ENCODE data around the gene PAH.

The PAH gene

GRCh38 chr12:102896067-102896466 lies 21.0 kb downstream of the PAH start:
- DNase-seq (ENCODE audit: extremely low read depth, low read depth) = no peak
- TF ChIP-seq, protein P1, sequence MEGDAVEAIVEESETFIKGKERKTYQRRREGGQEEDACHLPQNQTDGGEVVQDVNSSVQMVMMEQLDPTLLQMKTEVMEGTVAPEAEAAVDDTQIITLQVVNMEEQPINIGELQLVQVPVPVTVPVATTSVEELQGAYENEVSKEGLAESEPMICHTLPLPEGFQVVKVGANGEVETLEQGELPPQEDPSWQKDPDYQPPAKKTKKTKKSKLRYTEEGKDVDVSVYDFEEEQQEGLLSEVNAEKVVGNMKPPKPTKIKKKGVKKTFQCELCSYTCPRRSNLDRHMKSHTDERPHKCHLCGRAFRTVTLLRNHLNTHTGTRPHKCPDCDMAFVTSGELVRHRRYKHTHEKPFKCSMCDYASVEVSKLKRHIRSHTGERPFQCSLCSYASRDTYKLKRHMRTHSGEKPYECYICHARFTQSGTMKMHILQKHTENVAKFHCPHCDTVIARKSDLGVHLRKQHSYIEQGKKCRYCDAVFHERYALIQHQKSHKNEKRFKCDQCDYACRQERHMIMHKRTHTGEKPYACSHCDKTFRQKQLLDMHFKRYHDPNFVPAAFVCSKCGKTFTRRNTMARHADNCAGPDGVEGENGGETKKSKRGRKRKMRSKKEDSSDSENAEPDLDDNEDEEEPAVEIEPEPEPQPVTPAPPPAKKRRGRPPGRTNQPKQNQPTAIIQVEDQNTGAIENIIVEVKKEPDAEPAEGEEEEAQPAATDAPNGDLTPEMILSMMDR (IDR thresholded peaks at IDR 0.05; ENCODE audit: low read depth, low read length) = no peak

- TF ChIP-seq, protein P1 (IDR thresholded peaks at IDR 0.05; ENCODE audit: low read depth, low read length) = no peak
- no peak for DNase-seq (ENCODE audit: extremely low read depth, low read depth)
These were observed 25.3 kb downstream of the PAH start for GRCh38 chr12:102891756-102892155.

GRCh38 chr12:102888511-102888910 lies 28.5 kb downstream of the PAH start:
- TF ChIP-seq, protein P1 (IDR thresholded peaks at IDR 0.05; ENCODE audit: low read depth, low read length) = no peak

DNA sequence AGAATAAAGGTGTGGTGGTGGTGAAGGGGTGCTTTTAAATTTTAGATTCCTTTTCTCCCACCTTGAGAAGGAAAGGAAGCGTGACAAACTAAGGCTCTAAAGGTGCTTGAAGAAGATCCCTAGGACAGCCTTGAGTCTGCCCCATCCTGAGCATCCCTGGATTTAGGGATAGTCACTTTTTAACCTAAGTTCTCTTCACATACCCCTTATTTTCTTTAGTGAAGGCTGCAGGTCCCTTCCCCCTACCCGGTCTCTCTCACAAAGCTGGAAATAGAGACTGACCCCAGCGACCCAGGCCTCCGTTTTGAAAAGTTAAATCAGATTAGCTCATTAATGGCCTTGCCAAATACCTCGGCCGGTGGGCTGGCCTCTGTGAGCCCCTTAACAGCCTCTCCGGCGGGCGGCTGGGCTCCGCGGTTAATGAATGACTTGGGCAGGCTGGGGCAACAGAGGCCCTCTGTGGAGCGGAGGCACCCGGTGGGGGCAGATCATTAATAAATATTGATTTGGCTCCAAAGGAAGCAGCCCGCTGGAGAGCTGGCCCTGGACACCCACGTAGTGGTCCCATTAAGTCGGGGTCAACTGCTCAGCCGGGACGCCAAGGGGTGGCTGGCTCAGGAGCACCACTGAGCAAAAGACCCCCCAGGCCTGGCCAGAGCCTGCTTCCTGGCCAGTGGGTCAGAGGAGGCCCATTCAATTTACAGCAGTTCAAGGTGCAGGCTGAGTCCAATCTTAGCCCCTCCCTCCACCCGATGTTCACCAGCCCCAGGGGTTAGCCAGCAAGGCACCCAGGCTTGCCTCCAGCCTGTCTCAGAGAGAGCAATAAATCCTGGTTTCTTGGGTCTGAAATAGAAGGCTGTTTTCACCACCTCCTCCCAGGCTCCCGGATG lies 31.8 kb downstream of the PAH start:
- no peak for DNase-seq (ENCODE audit: extremely low read depth, low read depth)
- TF ChIP-seq, protein P1 (IDR thresholded peaks at IDR 0.05; ENCODE audit: low read depth, low read length) = no peak

More at GRCh38 chr12:102888511-102888910, 28.5 kb downstream of the PAH start:
- DNase-seq (ENCODE audit: extremely low read depth, low read depth) = no peak

- TF ChIP-seq, protein P1 (IDR thresholded peaks at IDR 0.05; ENCODE audit: low read depth, low read length) = peak; percentile 77
- DNase-seq (ENCODE audit: extremely low read depth, low read depth) = no peak
These were observed 33.7 kb downstream of the PAH start for GRCh38 chr12:102883204-102883799.

- TF ChIP-seq, protein P1 (IDR thresholded peaks at IDR 0.05; ENCODE audit: low read depth, low read length) = no peak
- no peak for DNase-seq (ENCODE audit: extremely low read depth, low read depth)
These were observed 36.3 kb downstream of the PAH start for GRCh38 chr12:102880783-102881182.

- DNase-seq (ENCODE audit: extremely low read depth, low read depth) = peak; percentile 15
- TF ChIP-seq, protein P1 (IDR thresholded peaks at IDR 0.05; ENCODE audit: low read depth, low read length) = peak; percentile 37
These were observed 37.8 kb downstream of the PAH start for GRCh38 chr12:102879144-102879763.

Data from AG09319 (cell line).